HepG2 (cell line): ENCODE results near the gene GDF15. TPM values are rescaled to one million over a fixed set of nuclear protein-coding genes. Genes with fewer than 3 reads are reported as not detected.

ENCODE experiments used
- CBFB ChIP-seq: sonication (generic); formaldehyde crosslinking; IDR thresholded peaks from 2 replicates; pipeline ENCODE4 v1.4.0; 2020; ENCODE audit warnings: missing genetic modification reagents
- FOXP1 ChIP-seq, 2 experiments: fragments of 450-650 bp in 1 of 2; IDR thresholded peaks; 2 replicates each; pipeline ENCODE4 v1.6.1; 2017 to 2018; ENCODE audit warnings: antibody characterized with exemption in 1 of 2
- HNRNPLL ChIP-seq: fragments of 200-400 bp; formaldehyde crosslinking; IDR thresholded peaks from 2 replicates; pipeline ENCODE4 v1.6.1; 2017; ENCODE audit warnings: mild to moderate bottlenecking, low read depth, low read length; ENCODE audit not compliant: poor library complexity, severe bottlenecking
- NFRKB ChIP-seq: fragments of 450-650 bp; IDR thresholded peaks from 2 replicates; pipeline ENCODE4 v1.6.1; 2017
- PAF1 ChIP-seq: IDR thresholded peaks from 2 replicates; pipeline ENCODE4 v1.6.1; 2016; ENCODE audit warnings: missing genetic modification reagents, missing compliant biosample characterization
- PRMT3 ChIP-seq: sonication (generic); formaldehyde crosslinking; IDR thresholded peaks from 2 replicates; pipeline ENCODE4 v1.8.1; 2022; ENCODE audit warnings: low read depth, mild to moderate bottlenecking, moderate library complexity, missing genetic modification reagents, borderline replicate concordance
- RFX3 ChIP-seq: IDR thresholded peaks from 2 replicates; pipeline ENCODE4 v1.6.1; 2016; ENCODE audit warnings: missing biosample characterization, missing genetic modification reagents
- SCMH1 ChIP-seq: sonication (generic); formaldehyde crosslinking; IDR thresholded peaks from 2 replicates; pipeline ENCODE4 v1.9.0; 2021; ENCODE audit warnings: missing genetic modification reagents, mild to moderate bottlenecking, borderline replicate concordance
- SIX1 ChIP-seq: sonication (generic); formaldehyde crosslinking; IDR thresholded peaks from 2 replicates; pipeline ENCODE4 v1.4.0; 2020; ENCODE audit warnings: missing genetic modification reagents, borderline replicate concordance
- SNRNP70 ChIP-seq: fragments of 200-400 bp; formaldehyde crosslinking; IDR thresholded peaks from 2 replicates; pipeline ENCODE4 v1.6.1; 2017; ENCODE audit warnings: mild to moderate bottlenecking, low read depth, low read length, moderate library complexity
- SYNCRIP ChIP-seq: fragments of 200-400 bp; formaldehyde crosslinking; IDR thresholded peaks from 2 replicates; pipeline ENCODE4 v1.6.1; 2018; ENCODE audit warnings: mild to moderate bottlenecking, low read depth, low read length; ENCODE audit not compliant: insufficient read depth
- TCF7 ChIP-seq: sonication (generic); IDR thresholded peaks from 2 replicates; pipeline ENCODE4 v1.6.1; 2016; ENCODE audit warnings: antibody characterized with exemption, low read depth
- TOE1 ChIP-seq: sonication (generic); formaldehyde crosslinking; IDR thresholded peaks from 2 replicates; pipeline ENCODE4 v1.4.0; 2020; ENCODE audit warnings: mild to moderate bottlenecking, missing genetic modification reagents
- ZNF251 ChIP-seq: sonication (generic); formaldehyde crosslinking; IDR thresholded peaks from 2 replicates; pipeline ENCODE4 v1.9.0; 2021; ENCODE audit warnings: mild to moderate bottlenecking, missing genetic modification reagents
- ZNF292 ChIP-seq: sonication (generic); formaldehyde crosslinking; IDR thresholded peaks from 2 replicates; pipeline ENCODE4 v1.8.1; 2022; ENCODE audit warnings: mild to moderate bottlenecking, low read depth, missing genetic modification reagents, borderline replicate concordance
- ZNF460 ChIP-seq: sonication (generic); formaldehyde crosslinking; IDR thresholded peaks from 2 replicates; pipeline ENCODE4 v1.5.1; 2020; ENCODE audit warnings: missing genetic modification reagents, mild to moderate bottlenecking, borderline replicate concordance
- ZNF883 ChIP-seq: sonication (generic); formaldehyde crosslinking; IDR thresholded peaks from 2 replicates; pipeline ENCODE4 v1.5.1; 2020; ENCODE audit warnings: mild to moderate bottlenecking, missing genetic modification reagents; ENCODE audit errors: not compliant biosample characterization
- ZSCAN30 ChIP-seq: sonication (generic); formaldehyde crosslinking; IDR thresholded peaks from 2 replicates; pipeline ENCODE4 v1.5.0; 2020; ENCODE audit warnings: mild to moderate bottlenecking, missing genetic modification reagents
- polyA plus RNA-seq, 8 experiments: library from polyadenylated mRNA; depleted of rRNA in 3 of 8; stranded (reverse) in 7 of 8; unstranded in 1 of 8; fragments of >200 nt; fragmentation: Illumina TruSeq in 4 of 8; extraction: Trizol in 4 of 8; gene quantifications; 2 replicates each; pipeline versions ENCODE4 v1.2.1 to v1.2.3, GENCODE V29; 2011 to 2016; ENCODE audit warnings: low read depth in 4 of 8, missing spikeins in 1 of 8, mixed read lengths in 1 of 8; ENCODE audit not compliant: insufficient read depth in 1 of 8
- total RNA-seq, 5 experiments: library from RNA; depleted of rRNA; stranded (reverse); fragments of >200 nt; fragmentation: Illumina TruSeq; extraction: Trizol; gene quantifications; 2 replicates each; pipeline ENCODE4 v1.2.3, GENCODE V29; 2016; ENCODE audit warnings: low read depth in 1 of 5
- TF ChIP-seq, protein P1 (sequence below): sonication (generic); formaldehyde crosslinking; IDR thresholded peaks from 2 replicates; pipeline ENCODE4 v1.4.0; 2020; ENCODE audit warnings: mild to moderate bottlenecking, missing genetic modification reagents
- TF ChIP-seq, protein P2 (sequence below): sonication (generic); formaldehyde crosslinking; IDR thresholded peaks from 2 replicates; pipeline ENCODE4 v1.9.0; 2021; ENCODE audit warnings: missing genetic modification reagents, borderline replicate concordance
- TF ChIP-seq, protein P3 (sequence below): sonication (generic); formaldehyde crosslinking; IDR thresholded peaks from 2 replicates; pipeline ENCODE4 v1.8.1; 2023; ENCODE audit warnings: missing genetic modification reagents, mild to moderate bottlenecking, borderline replicate concordance

GDF15 gene
- total and polyA plus RNA-seq, 2 of the 13 experiments (the other 11 are each of a cell fraction or from before 2014, with no cell fraction given) = 146 to 422 TPM

DNA sequence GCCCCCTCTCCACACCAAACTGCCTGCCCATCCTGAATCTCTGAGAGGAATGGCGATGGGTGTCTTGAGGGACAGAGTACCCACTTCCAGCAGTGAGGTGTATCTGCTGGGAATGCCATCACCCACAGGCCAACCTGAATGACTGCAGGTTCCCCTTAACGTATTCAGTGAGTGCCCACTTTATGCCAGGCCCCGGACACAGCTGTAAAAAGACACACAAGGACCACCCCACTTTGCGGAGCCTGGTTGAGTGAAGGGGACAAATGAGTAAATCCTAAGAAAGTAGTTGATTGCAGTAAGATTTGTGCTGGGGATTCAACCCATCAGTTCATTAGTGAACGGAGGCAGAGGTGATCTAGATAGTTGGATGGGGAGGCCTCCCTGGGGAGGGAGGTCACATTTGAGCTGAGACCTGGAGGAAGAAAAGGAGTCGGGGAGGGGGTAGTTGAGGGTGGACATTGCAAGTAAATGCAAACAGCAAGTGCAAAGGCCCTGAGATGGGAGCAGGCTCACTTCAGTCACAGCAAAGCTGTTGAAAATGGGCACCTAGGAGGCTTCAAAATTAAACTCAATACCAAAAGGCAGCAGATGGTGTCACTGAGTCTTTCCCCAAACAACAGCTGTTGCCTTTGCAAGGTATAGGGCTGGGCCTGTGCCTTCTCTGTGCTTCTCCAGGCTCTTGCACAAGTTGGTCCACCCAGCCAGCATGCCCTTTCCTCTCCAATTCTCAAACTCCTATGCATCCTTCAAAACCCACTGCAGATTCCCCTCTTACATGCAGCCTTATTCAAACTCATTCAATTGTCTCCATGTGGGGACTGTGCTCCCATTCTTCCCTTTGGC is 4.3 kb downstream of the GDF15 start (continued):
- TF ChIP-seq, protein P1, sequence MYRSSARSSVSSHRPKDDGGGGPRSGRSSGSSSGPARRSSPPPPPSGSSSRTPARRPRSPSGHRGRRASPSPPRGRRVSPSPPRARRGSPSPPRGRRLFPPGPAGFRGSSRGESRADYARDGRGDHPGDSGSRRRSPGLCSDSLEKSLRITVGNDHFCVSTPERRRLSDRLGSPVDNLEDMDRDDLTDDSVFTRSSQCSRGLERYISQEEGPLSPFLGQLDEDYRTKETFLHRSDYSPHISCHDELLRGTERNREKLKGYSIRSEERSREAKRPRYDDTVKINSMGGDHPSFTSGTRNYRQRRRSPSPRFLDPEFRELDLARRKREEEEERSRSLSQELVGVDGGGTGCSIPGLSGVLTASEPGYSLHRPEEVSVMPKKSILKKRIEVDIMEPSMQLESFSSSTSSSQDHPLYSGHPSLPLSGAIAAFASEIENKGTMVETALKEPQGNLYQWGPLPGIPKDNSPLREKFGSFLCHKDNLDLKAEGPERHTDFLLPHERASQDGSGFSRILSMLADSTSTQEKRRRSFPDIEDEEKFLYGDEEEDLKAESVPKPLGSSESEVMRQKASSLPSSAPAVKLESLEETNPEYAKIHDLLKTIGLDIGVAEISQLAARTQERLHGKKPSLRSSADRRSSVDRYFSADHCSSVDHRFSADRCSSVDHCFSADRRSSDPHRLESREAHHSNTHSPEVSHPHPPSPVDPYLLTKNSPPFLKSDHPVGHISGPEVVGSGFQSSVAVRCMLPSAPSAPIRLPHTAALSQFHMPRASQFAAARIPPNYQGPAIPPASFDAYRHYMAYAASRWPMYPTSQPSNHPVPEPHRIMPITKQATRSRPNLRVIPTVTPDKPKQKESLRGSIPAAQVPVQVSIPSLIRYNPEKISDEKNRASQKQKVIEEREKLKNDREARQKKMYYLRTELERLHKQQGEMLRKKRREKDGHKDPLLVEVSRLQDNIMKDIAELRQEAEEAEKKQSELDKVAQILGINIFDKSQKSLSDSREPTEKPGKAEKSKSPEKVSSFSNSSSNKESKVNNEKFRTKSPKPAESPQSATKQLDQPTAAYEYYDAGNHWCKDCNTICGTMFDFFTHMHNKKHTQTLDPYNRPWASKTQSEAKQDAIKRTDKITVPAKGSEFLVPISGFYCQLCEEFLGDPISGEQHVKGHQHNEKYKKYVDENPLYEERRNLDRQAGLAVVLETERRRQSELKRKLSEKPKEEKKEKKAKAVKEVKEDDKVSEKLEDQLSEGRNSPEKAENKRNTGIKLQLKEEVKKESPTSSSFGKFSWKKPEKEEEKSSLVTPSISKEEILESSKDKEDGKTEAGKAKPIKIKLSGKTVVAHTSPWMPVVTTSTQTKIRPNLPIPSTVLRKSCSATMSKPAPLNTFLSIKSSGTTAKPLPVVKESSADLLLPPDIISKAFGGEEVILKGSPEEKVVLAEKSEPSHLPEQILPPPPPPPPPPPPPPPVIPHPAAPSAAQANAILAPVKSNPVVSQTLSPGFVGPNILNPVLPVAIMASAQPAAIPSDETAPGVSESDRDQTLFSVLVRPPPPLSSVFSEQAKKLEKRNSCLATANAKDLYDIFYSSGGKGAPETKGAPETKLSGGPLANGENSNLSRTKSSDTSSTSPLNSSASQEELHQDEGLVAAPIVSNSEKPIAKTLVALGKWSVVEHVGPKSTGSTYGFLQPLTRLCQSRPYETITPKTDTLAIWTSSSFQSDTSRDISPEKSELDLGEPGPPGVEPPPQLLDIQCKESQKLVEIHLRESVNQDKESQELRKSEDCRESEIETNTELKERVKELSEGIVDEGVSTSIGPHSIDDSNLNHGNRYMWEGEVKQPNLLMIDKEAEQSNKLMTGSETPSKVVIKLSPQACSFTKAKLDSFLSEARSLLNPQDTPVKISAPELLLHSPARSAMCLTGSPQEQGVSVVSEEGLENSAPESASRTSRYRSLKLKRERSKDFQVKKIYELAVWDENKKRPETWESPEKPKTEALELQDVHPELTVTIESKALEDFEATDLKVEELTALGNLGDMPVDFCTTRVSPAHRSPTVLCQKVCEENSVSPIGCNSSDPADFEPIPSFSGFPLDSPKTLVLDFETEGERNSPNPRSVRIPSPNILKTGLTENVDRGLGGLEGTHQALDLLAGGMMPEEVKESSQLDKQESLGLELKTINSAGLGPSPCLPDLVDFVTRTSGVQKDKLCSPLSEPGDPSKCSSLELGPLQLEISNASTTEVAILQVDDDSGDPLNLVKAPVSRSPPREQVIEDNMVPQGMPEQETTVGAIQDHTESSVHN (CRISPR knock-in tag) = 0 out of 2 replicates have a peak, but pooled peaks have one; percentile 30
- TF ChIP-seq SCMH1 (no peak), ZNF292 (CRISPR knock-in tag) (no peak), CBFB (CRISPR knock-in tag) (no peak; the same call in 1 of the 2 replicates), RFX3 (no peak), ZNF251 (CRISPR knock-in tag) (no peak), SIX1 (CRISPR knock-in tag) (no peak), HNRNPLL (no peak), ZNF883 (CRISPR knock-in tag) (no peak), SYNCRIP (no peak), TCF7 (no peak), PAF1 (peak; percentile 95), PRMT3 (CRISPR knock-in tag) (no peak), ZNF460 (no peak), SNRNP70 (no peak), ZSCAN30 (CRISPR knock-in tag) (no peak), FOXP1 (IDR thresholded peaks at IDR 0.05) (no peak), FOXP1 (CRISPR knock-in tag; IDR thresholded peaks at IDR 0.05) (no peak), TOE1 (CRISPR knock-in tag) (no peak), NFRKB (no peak)
- TF ChIP-seq, protein P2, sequence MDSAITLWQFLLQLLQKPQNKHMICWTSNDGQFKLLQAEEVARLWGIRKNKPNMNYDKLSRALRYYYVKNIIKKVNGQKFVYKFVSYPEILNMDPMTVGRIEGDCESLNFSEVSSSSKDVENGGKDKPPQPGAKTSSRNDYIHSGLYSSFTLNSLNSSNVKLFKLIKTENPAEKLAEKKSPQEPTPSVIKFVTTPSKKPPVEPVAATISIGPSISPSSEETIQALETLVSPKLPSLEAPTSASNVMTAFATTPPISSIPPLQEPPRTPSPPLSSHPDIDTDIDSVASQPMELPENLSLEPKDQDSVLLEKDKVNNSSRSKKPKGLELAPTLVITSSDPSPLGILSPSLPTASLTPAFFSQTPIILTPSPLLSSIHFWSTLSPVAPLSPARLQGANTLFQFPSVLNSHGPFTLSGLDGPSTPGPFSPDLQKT = no peak
- TF ChIP-seq, protein P3, sequence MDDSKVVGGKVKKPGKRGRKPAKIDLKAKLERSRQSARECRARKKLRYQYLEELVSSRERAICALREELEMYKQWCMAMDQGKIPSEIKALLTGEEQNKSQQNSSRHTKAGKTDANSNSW (CRISPR knock-in tag) = no peak
